GM21737 (cell line): ENCODE data around the gene CTAGE6.
"Not testable (repeated sequence)": the region's sequence is repeated elsewhere in the genome, so short reads cannot be mapped to it uniquely, and the experiment has no call there.

Source experiments
- ATAC-seq: cut with Tn5 transposase; IDR thresholded peaks from one replicate; pipeline ENCODE4 v1.9.1; 2021; ENCODE audit warnings: mild to moderate bottlenecking, moderate library complexity; ENCODE audit not compliant: unreplicated experiment

CTAGE6 gene, protein sequence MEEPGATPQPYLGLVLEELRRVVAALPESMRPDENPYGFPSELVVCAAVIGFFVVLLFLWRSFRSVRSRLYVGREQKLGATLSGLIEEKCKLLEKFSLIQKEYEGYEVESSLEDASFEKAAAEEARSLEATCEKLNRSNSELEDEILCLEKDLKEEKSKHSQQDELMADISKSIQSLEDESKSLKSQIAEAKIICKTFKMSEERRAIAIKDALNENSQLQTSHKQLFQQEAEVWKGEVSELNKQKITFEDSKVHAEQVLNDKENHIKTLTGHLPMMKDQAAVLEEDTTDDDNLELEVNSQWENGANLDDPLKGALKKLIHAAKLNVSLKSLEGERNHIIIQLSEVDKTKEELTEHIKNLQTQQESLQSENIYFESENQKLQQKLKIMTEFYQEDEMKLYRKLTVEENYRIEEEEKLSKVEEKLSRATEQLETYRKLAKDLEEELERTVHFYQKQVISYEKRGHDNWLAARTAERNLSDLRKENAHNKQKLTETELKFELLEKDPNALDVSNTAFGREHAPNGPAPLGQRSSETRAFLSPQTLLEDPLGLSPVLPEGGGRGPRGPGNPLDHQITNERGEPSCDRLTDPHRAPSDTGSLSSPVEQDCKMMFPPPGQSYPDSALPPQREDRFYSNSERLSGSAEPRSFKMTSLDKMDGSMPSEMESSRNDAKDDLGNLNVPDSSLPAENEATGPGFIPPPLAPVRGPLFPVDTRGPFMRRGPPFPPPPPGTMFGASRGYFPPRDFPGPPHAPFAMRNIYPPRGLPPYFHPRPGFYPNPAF

DNA sequence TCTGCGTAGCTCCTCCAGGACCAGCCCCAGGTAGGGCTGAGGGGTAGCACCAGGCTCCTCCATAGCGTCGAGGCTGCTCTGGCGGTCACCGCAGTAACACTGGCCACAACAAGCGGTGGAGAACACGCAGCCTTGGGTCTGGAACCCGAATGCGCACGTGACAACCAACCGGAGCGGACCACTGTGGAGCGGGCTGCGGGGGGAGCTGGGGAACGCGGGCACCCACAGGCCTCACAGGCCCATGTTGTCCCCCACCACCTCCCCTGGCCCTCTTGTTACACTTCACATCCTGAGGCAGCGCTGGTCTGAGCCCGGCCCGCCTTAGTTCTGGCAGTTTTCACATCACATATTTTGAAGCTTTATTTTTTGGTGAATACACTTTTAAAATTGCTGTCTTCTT, at the start of gene CTAGE6:
TSS of gene CTAGE6 (minus strand) at position 101 of the 400 bp plus-strand sequence. CDS start at position 63, 38 bp downstream.
- not testable (repeated sequence) for ATAC-seq

DNA sequence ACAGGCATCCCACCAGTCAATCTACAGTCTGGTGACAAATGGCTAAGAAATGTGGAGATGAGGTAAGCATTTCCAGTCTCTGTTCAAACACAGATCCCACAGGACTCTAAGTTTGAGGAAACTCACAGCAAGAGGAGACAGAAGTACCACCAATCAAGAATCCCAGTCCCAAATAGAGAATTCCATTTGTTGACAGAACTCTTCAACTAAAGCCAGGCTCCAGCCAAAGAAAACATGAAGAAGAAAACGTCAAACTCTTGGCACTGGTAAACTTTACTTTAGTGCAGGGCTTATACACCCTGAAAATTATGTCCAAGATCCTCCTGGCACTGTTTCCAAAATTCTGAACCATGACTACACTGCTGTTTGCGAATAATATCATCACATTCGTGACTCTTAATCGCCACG, 49.2 kb upstream of the CTAGE6 start:
- ATAC-seq = not testable (repeated sequence)

DNA sequence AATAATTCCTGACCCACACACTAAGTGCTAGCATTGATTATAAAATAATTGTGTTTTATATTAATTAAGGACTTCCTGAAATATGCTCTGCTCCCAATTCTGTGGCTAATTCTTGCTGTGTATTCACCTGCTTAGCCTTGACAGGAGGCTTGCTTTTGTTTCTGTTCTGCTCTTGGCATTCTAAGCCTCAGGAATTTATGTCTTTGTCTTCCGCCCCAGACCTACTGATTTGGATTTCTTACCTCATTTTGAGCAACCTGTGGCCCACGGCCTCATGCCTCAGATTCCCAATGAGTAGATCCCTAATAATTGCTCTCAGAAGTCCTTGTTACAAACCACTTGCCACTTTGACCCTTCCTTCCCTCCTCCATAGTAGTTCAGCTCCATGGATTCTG, 40.4 kb upstream of the CTAGE6 start:
- ATAC-seq = not testable (repeated sequence)

DNA sequence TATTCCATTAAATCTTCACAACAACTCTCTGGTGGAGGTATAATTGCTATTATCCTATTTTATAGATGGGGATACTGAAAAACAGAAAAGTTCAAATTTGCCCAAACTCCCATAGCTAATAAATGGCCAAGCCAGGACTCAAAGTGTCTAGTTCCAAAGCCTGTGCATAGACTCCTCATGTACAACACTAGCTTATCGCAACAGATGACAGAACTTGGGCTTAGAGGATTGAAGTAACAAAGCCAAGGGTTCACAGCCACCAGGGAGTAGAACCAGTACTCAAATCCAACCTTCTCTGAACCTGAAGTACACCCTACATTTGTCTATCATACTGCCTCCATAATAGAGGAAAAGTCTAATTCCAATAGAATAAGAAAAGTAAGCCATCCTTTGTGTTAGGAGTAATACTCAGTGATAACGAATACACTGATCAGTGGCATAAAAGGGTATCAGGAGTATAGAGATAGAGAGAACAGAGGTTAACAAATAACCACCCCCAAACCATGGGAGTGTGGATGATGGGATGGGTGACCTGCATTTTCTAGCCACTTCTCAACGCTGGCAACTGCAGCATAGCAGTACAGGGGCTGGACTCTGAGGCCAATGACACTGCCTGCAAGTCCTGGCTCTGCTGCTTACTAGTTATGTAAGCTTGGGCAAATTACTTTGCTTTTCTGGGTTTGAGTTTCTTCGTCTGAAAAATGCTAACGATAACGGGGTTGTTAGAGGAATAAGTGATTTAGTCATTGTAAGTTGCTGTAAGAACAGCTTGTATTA, 39.8 kb upstream of the CTAGE6 start:
- not testable (repeated sequence) for ATAC-seq

DNA sequence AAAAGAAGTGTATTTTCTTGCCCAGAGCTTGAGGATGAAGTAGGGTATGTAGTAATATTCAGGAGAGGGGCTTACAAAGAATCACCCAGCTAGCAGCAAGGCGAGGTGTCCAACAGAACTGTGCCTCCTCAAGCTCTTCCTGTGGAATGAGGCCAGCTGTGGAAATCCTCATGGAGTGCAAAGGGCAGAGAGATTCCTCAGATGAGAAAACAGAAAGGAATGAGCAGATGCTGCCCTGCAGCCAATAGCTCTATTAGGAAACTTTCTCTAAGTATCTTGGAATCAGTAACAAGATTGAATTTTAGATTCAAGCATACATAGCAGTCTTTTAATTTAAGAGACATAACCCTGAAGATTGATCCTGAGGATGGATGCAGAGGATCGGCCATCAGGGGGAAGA, 38.2 kb upstream of the CTAGE6 start:
- not testable (repeated sequence) for ATAC-seq

DNA sequence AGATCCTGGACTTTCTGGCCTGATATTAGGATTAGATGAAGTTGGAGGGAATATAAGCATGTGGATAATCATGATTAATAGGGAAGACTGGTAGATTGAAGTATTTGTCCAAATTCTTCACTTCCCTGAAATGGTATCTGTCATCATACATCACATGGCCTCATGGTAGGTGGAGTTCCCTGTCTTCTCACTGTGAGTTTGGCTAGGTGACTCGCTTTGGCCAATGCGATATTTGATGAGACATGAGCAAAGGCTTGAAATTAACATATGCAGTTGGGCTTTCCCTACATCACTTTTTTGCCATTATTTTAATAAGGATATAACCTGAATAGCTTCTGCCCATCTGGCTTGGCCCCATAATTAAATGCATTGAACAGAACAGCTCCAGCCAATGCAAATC, 35.1 kb upstream of the CTAGE6 start:
- not testable (repeated sequence) for ATAC-seq

DNA sequence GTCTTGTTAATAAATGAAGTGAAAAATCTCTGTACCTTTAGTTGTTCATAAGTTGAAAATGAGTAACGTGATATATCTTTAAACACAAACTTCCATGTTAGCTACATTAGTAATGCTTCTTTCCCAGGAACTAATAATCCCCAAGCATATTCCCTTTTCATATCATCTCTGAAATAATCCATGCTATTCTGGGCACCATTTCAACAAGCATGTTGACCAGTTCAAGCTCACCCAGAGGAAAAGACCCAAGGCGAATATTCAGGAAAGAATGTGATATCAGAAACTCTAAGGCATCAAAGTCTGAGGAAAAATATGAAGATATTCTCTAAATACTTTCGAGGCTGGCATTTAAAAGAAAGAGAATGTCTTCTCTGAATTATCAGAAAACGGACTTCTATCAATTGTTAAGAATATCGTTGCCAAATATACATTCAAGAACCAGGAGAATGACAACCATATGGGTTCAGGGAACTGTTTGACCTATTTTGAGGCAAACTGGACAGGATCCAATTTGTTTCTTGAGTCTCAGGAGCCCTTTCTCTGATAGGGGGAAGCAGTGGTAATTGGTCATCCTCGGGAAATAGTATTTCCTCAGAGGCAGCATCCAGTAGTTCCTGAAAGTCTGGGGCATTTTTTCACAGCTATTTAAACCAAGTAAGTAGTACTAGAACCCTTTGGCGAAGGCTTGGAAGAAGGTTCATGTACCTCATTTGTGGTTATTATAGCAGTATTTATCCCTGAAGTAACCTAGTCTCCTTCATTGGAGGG, 28.1 kb upstream of the CTAGE6 start:
- ATAC-seq = not testable (repeated sequence)

DNA sequence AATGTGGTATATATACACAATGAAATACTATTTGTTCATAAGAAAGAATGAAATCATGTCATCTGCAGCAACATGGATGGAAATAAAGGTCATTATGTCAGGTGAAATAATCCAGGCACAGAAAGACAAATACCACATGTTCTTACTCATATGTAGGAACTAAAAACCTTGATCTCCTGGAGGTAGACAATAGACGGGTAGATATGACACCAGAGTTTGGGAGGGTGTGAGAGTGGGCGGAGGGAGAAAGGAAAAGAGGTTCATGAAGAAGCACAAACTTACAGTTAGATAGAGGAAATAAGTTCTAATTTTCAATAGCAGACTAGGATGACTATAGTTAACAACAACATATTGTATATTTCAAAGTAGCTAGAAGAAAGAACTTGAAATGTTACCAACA, 22.1 kb upstream of the CTAGE6 start:
- not testable (repeated sequence) for ATAC-seq

DNA sequence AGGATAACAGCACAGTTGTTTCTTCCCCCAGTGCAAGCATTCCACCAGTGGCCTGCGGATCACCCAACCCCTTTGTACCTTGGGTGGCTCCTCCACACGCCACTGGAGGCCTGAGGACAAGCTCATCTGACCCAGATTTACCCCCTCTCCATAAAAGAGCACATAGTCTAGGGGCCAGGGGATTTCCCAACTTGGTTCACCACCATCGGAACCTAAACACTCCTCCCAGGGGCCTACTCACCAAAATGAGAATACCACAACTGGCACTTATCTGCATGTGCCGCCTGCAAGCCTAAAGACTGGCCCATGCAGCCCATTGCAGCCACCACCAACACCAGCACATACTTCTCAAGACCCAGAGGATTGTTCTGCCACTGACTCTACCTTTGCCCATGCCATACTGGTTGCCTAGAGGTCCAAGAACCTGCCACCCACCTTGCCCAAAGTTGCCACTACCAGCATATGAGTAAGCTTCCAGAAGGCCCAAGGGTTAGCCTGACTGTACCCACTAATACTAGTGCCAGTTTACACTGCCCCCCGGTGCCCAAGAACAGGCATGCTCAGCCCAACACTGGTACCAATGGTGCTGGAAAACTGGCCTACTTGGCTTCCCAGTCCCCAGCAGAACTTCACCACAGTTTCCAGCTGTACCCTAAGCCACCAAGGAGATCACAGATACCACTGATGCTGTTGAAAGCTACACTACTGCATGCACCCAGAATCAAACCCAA, 15.4 kb upstream of the CTAGE6 start:
- ATAC-seq = not testable (repeated sequence)

DNA sequence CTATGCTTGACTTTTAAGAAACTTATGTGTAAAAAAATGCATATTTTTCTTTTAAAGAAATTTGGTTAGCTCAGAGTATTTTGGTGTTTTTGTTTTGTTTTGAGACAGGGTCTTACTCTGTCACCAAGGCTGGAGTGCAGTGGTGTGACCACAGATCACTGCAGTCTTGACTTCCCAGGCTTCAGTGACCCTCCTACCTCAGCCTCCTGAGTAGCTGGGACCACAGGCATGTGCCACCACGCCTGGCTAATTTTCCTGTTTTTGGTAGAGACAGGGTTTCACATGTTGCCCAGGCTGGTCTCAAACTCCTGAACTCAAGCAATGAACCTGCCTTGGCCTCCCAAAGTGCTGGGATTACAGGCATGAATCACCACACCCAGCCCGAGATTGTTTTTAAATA, 10.0 kb upstream of the CTAGE6 start:
- not testable (repeated sequence) for ATAC-seq

DNA sequence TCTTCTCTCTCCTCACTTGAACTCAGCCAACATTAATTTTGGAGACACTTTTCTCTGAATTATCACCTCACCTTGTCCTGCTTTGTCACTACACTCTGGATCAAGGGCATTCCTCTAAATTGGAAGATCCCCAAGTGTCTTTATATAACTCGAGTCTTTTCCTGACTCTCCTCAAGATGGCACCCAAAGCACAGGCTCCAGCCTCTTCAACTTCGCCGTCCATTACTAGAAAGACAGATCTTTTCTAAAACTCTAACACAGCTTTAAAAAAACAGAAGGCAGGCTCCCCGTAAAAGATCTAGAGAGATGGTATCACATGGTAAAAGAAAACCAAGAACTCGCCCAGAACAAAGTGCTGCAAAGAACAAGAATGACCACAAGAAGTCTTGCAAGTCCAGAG, 8.2 kb upstream of the CTAGE6 start:
- ATAC-seq = not testable (repeated sequence)

DNA sequence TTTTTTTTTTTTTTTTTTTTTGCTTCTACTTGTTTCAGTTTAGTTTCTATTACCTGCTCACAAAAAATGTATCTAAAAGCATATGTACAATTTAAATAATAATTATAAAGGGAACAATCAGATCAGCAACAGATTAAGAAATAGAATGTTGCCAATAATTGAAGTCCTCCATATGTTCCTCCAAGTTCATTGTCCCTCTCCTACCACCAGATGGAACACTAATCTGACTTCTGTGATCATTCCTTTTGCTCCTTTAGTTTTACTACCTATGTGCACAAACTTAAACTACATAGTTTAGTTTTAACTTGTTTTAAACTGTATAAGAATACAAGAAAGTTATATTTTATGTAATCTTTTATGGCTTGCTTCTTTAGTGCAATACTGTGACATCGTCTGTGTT, 5.6 kb upstream of the CTAGE6 start:
- ATAC-seq = not testable (repeated sequence)

DNA sequence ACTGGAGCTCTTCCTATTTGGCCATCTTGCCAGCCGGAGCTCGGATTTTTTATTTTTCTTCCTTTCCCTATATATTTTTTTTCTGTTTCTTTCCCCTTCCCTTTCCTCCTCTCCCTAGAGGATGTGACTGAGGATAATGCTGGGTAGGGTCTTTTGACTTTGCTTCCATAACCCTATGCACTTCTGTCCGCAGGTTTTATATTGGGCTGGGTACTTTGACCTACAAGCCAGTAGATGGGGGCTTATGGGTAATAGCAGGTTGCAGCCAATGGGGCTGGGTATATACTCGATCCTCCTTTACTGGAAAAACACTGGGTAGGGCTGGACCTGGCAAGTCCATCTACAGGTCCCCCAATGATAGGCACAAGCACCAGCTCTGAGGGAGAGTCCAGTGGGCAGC, 12.2 kb downstream of the CTAGE6 start:
- ATAC-seq = not testable (repeated sequence)

DNA sequence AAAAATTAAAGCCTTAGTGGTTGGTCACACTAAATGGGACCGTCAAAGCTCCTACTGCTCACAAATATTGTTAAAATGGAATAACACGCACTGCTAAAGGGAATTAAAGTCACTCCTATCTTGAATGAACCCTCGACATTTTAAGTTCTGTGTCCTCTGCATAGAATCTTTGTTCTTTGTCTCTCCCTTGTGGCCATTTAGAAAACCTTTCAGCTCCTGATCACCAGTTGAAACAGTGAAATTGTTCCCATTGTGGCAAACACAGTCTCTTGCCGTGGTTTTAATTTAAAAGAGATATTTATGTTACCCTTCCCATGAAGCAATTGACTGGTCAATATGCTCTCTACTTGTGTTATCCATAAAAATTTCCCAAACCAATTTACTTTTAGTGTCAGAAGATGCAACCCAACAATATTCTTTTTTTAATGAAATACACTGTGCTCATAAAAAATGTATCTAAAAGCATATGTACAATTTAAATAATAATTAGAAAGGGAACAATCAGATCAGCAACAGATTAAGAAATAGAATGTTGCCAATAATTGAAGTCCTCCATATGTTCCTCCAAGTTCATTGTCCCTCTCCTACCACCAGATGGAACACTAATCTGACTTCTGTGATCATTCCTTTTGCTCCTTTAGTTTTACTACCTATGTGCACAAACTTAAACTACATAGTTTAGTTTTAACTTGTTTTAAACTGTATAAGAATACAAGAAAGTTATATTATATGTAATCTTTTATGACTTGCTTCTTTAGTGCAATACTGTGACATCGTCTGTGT, 20.3 kb downstream of the CTAGE6 start:
- ATAC-seq = peak; percentile 66

DNA sequence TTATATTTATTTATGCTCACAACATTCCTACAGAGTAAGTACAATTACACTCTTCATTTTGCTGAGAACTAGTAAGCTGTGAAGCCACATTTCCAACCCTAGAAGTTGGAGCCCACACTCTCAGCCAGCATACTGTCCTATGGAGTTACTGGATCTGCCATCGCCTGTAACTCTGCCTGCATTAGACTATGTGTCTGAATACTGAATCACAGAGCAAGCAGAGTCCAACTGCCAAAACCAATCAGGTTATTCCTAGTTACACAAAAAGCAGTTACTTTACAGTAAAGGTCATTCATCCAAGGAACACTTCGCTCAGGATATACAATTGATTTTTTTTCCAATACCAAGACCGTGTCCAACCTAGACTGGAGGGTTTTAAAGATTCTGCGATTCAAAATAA, 21.5 kb downstream of the CTAGE6 start:
- no peak for ATAC-seq

DNA sequence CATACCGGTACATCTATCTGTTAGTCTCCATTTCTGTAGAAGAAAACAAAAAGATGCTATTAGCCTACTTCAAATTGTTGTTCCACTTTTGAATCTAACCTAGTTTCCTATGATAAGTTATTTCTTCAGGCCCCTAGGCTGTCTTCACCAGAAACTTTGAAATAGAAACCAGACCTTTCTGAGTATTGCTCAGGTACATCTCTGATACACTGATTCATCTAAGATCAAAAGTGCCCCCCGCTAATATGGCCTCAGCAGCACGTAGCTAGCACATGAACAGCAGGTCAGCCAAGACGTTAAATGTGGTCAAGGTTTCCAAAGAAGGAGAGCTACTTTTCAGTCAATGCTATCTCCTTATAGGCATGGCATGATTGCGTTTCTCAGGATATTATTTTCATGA, 23.6 kb downstream of the CTAGE6 start:
- no peak for ATAC-seq

DNA sequence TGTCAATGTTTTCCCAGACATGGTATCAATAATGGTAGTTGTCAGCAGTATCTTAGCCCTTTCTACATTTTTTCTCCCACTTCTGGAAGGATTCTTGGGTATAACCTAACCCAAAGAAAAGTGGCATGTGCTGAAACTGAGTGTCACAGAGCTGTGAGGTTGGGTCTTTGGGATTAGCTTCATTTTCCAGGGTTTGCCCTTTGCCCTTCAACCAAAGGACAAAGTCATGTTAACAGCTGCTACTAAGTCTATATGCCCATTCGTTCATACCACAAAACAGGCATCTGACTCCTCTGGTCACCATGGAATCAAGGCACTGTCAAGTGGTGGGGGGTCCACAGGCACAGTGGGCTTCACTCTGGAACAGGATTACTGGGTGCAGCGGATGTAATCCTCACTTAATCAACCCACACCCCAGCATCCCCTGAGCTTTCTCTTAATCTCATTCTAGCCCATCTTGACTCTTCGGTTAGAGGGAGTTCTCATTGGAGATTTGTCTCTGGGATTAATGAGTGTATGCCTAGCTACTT, 29.1 kb downstream of the CTAGE6 start:
- no peak for ATAC-seq

DNA sequence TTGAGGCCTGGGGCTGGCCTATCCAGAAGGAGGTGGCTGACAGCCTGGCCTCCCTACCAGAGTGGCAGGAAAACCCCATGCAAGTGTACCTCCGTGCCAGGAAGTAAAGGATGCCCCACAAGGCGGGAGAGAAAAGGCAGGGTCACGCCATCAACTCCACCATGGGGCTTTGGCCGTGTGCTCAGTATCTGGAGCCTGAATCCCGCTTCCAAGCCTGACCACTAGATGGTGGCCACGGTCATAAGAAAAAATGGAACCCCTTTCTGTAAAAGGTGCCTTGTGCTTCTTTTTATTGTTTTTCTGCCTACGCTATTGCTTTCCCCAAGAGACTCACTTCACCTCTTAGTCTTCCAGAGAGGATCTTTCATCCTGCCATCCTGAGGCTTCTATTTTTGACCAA, 29.9 kb downstream of the CTAGE6 start:
- peak; percentile 78 for ATAC-seq

DNA sequence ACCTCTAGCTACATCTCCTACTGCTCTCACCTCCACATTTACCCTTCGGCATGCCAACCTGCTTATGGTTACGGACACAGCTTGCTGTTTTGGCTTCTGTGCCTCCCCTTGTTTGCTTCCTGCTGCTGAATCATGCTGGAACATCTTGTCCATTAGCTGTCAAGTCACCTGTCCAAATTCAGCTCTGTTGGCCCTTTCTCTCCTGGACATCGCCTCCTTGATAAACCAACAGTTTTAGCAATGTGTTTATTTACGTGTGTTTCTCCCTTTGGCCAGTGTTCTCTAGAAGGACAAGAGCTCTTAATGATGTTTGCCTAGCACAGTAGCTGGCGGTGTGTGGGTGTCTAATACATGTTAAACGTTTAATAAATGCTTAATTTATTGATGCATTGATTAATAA, 31.4 kb downstream of the CTAGE6 start:
- ATAC-seq = not testable (repeated sequence)
